Measurements from ENCODE around the gene SMARCAL1. TPM values are rescaled to one million over a fixed set of nuclear protein-coding genes. Genes with fewer than 3 reads are reported as not detected.
A peak's percentile ranks its signal among the peaks of the same experiment; 100 is the strongest.

SMARCAL1 gene
- total and polyA plus RNA-seq, 2 of the 4 experiments (the other 2 are of a cell fraction), result 13.6 to 21.0 TPM

GRCh38 chr2:216373896-216374295 is 38.4 kb upstream of the SMARCAL1 start:
- Histone ChIP-seq H4K5ac (ENCODE audit: low read depth, low read length) (peak overlapping the region; percentile 21; the same call in 1 of the 2 replicates), H3K56ac (ENCODE audit: extremely low read depth, insufficient read depth, low read length) (peak overlapping the region; percentile 75), H3K4ac (ENCODE audit: low read depth, low read length) (peak overlapping the region; percentile 65), H3K27me3 (ENCODE audit: control insufficient read depth, insufficient read depth, low read length) (no peaks in the 10 kb centered on the region), H2AK5ac (ENCODE audit: low read depth, low read length) (peak overlapping the region; percentile 91), H3K4me1 (ENCODE audit: control insufficient read depth, insufficient read depth, low read length) (peaks cover 6% of the 10 kb centered on the region), H2AFZ (replicated peaks; ENCODE audit: low read length, poor library complexity) (no peak overlapping the region), H2BK5ac (ENCODE audit: low read depth, low read length, poor library complexity, severe bottlenecking) (peak overlapping the region; percentile 93), H4K20me1 (ENCODE audit: insufficient read depth, low read length) (peaks cover 5% of the 10 kb centered on the region), H3K4me3 (ENCODE audit: insufficient read depth, low read depth, low read length) (no peak overlapping the region), H4K91ac (ENCODE audit: insufficient read depth, low read depth, low read length) (peak overlapping the region; percentile 91), H3K18ac (ENCODE audit: low read depth, low read length) (peak overlapping the region; percentile 66; the same call in 1 of the 2 replicates), H3K9me1 (ENCODE audit: insufficient read depth, low read length) (peaks cover 6% of the 10 kb centered on the region), H3K9me3 (ENCODE audit: control insufficient read depth, insufficient read depth, low read length) (no peaks in the 10 kb centered on the region), H3K36me3 (ENCODE audit: control insufficient read depth, insufficient read depth, low read length) (no peaks in the 10 kb centered on the region), H2BK120ac (ENCODE audit: low read depth, low read length) (peak overlapping the region; percentile 94), H3K23ac (ENCODE audit: low read depth, low read length) (peak overlapping the region; percentile 24; the same call in 1 of the 2 replicates), H3K9ac (ENCODE audit: low read depth, low read length) (no peak overlapping the region; the same call in 1 of the 2 replicates), H2BK20ac (ENCODE audit: low read depth, low read length) (peak overlapping the region; percentile 97), H2AK9ac (replicated peaks; ENCODE audit: low read depth, low read length, poor library complexity) (no peak overlapping the region), H2BK15ac (ENCODE audit: low read depth, low read length) (peak overlapping the region; percentile 18; the same call in 1 of the 3 replicates), H3K27ac (ENCODE audit: insufficient read depth, low read length) (no peak overlapping the region; the same call in 1 of the 2 replicates), H3K14ac (replicated peaks; ENCODE audit: low read depth, low read length) (peak overlapping the region; percentile 79; the same call in 1 of the 2 replicates), H4K8ac (ENCODE audit: low read depth in 2 of 2, low read length in 2 of 2) (peak overlapping the region; percentile 11 to 72; a peak in 2 of 4 replicates), H3K4me2 (ENCODE audit: low read depth, low read length) (no peak overlapping the region), H3K79me1 (ENCODE audit: low read depth in 1 of 2, low read length in 2 of 2) (peaks cover 3 to 21% of the 10 kb centered on the region in 2 experiments; a peak in 2 of 4 replicates)
- no peak for ATAC-seq (ENCODE audit: low read depth)
- POLR2A ChIA-PET (ENCODE audit: unreplicated experiment), result no interaction called here
- intact Hi-C loops (cut with micrococcal nuclease), result loop anchor here (2.0 kb wide), 2 partner anchors 25 to 125 kb away; partner anchors contain the start of gene RPL37A
- dilution Hi-C loops (cut with HindIII; ENCODE audit: low sequenced_read_pairs, unreplicated experiment), result no loop called here
- CTCF ChIA-PET, result no interaction called here
- TF ChIP-seq USF2 (IDR thresholded peaks at IDR 0.05; ENCODE audit: low read depth, low read length) (no peak), CEBPB (IDR thresholded peaks at IDR 0.05; ENCODE audit: low read depth, low read length) (0 out of 2 replicates have a peak, but pooled peaks have one; percentile 0)
- in situ Hi-C loops (cut with MboI; ENCODE audit: low sequenced_read_pairs), result no loop called here
- peak; percentile 31 for DNase-seq
- no TSS peak for BruUV-seq (replicated peaks)

Data from IMR-90 (cell line).